Suprapubic skin (tissue), 4 donors: ENCODE results near the gene TTC27. TPM values are rescaled to one million over a fixed set of nuclear protein-coding genes. Genes with fewer than 3 reads are reported as not detected.

Experiments used
- DNase-seq, 2 donors: peaks; one replicate each; pipeline ENCODE4 v3.0.0-alpha.2; 2019; ENCODE audit warnings: low spot score in 2 of 2
- H3K27ac ChIP-seq: fragments of 200-600 bp; sonication (generic); one replicate; pipeline ENCODE4 v1.5.1; 2019
- H3K27me3 ChIP-seq: fragments of 200-600 bp; sonication (generic); one replicate; pipeline ENCODE4 v1.5.1; 2019
- H3K36me3 ChIP-seq: fragments of 200-600 bp; sonication (generic); one replicate; pipeline ENCODE4 v1.5.1; 2019
- H3K4me1 ChIP-seq: fragments of 200-600 bp; sonication (generic); one replicate; pipeline ENCODE4 v1.5.1; 2019
- H3K4me3 ChIP-seq: fragments of 200-600 bp; sonication (generic); one replicate; pipeline ENCODE4 v1.5.1; 2019; ENCODE audit warnings: mild to moderate bottlenecking
- H3K9me3 ChIP-seq: fragments of 200-600 bp; sonication (generic); one replicate; pipeline ENCODE4 v1.5.1; 2019
- EP300 ChIP-seq: sonication (generic); formaldehyde crosslinking; IDR thresholded peaks from one replicate; pipeline ENCODE4 v1.6.1; 2017; ENCODE audit warnings: antibody characterized with exemption
- POLR2A ChIP-seq, 2 donors: fragments of 450-650 bp; IDR thresholded peaks; one replicate each; pipeline ENCODE4 v1.6.1; 2017; ENCODE audit warnings: antibody characterized with exemption in 2 of 2, mild to moderate bottlenecking in 2 of 2, moderate library complexity in 2 of 2
- POLR2AphosphoS5 ChIP-seq, 3 donors: sonication (generic); formaldehyde crosslinking; IDR thresholded peaks; one replicate each; pipeline ENCODE4 v1.6.1; 2017; ENCODE audit warnings: antibody characterized with exemption in 3 of 3
- WGBS: methylation state at CpG from one replicate; pipeline ENCODE4 v1.1.5; 2018; 5-methylcytosine and 5-hydroxymethylcytosine counted together
- total RNA-seq, 4 donors: library from RNA; depleted of rRNA; stranded (reverse); fragments of >200 nt; gene quantifications; one replicate each; pipeline ENCODE4 v1.1.0, GENCODE V29; 2016
- TF ChIP-seq, protein P1 (sequence below), 2 donors: fragments of 200-600 bp in 1 of 2; fragments of 450-650 bp in 1 of 2; sonication (generic) in 1 of 2; IDR thresholded peaks; one replicate each; pipeline ENCODE4 v1.5.1; 2016 to 2019; ENCODE audit warnings: antibody characterized with exemption in 2 of 2, mild to moderate bottlenecking in 1 of 2, moderate library complexity in 1 of 2

The TTC27 gene
- total RNA-seq, 4 donors from 2014 or later = 14.0 to 32.7 (median 19.1) TPM

DNA sequence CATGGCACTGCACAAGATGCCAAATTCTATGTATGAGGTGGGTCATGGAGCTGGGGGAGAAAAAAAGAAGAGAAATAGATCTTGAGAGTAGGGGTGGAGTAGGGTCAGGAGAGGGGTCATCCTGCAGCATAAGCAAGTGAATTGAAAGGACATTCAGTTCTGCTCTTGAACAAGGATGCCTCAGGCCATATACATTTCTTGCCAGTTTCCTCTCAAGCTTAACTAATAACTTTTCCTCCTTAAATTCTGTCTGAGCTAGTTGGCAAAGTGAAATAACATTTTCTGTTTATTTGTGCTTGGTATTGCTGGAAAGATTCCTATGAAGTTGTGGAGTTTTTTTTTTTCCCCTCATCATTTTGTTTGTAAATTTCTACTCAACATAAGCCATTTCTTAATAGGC lies 219.9 kb downstream of the TTC27 start:
- Histone ChIP-seq H3K27me3 (no peaks in the 10 kb centered on the region), H3K4me1 (peaks cover 2% of the 10 kb centered on the region), H3K27ac (no peak overlapping the region), H3K9me3 (no peaks in the 10 kb centered on the region), H3K36me3 (no peaks in the 10 kb centered on the region), H3K4me3 (no peak overlapping the region)
- TF ChIP-seq EP300 = no peak
- TF ChIP-seq, protein P1, sequence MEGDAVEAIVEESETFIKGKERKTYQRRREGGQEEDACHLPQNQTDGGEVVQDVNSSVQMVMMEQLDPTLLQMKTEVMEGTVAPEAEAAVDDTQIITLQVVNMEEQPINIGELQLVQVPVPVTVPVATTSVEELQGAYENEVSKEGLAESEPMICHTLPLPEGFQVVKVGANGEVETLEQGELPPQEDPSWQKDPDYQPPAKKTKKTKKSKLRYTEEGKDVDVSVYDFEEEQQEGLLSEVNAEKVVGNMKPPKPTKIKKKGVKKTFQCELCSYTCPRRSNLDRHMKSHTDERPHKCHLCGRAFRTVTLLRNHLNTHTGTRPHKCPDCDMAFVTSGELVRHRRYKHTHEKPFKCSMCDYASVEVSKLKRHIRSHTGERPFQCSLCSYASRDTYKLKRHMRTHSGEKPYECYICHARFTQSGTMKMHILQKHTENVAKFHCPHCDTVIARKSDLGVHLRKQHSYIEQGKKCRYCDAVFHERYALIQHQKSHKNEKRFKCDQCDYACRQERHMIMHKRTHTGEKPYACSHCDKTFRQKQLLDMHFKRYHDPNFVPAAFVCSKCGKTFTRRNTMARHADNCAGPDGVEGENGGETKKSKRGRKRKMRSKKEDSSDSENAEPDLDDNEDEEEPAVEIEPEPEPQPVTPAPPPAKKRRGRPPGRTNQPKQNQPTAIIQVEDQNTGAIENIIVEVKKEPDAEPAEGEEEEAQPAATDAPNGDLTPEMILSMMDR (IDR thresholded peaks at IDR 0.05) = no peak
- TF ChIP-seq POLR2A (IDR thresholded peaks at IDR 0.05) = no peak
- TF ChIP-seq POLR2AphosphoS5 (IDR thresholded peaks at IDR 0.05) = no peak
- no peak for DNase-seq

GRCh38 chr2:32849456-32850194 lies 221.8 kb downstream of the TTC27 start:
- TF ChIP-seq EP300 (no peak), POLR2AphosphoS5 (IDR thresholded peaks at IDR 0.05) (no peak)
- TF ChIP-seq, protein P1 (IDR thresholded peaks at IDR 0.05) = no peak
- 91% methylated on average over 5 of the region's 5 CpGs for WGBS
- DNase-seq = no peak
- no peaks in the 10 kb centered on the region for H3K36me3 ChIP-seq
- H3K27ac ChIP-seq = no peak overlapping the region
- H3K4me1 ChIP-seq = peaks cover 2% of the 10 kb centered on the region
- H3K9me3 ChIP-seq = no peaks in the 10 kb centered on the region
- no peak overlapping the region for H3K4me3 ChIP-seq
- no peaks in the 10 kb centered on the region for H3K27me3 ChIP-seq

GRCh38 chr2:32851777-32852439 lies 224.1 kb downstream of the TTC27 start:
- TF ChIP-seq, protein P1 (IDR thresholded peaks at IDR 0.05) = no peak
- TF ChIP-seq EP300 (no peak), POLR2AphosphoS5 (IDR thresholded peaks at IDR 0.05) (no peak), POLR2A (IDR thresholded peaks at IDR 0.05) (no peak)
- Histone ChIP-seq H3K27me3 (no peaks in the 10 kb centered on the region), H3K4me3 (no peak overlapping the region), H3K4me1 (peaks cover 2% of the 10 kb centered on the region), H3K27ac (no peak overlapping the region), H3K9me3 (no peaks in the 10 kb centered on the region), H3K36me3 (no peaks in the 10 kb centered on the region)
- no peak for DNase-seq
- 52% methylated on average over 4 of the region's 4 CpGs for WGBS

GRCh38 chr2:32852856-32853255 lies 225.0 kb downstream of the TTC27 start:
- no peaks in the 10 kb centered on the region for H3K9me3 ChIP-seq
- WGBS = 82% methylated on average over 5 of the region's 5 CpGs
- H3K27ac ChIP-seq = no peak overlapping the region
- H3K36me3 ChIP-seq = no peaks in the 10 kb centered on the region
- no peak for TF ChIP-seq EP300
- no peak for TF ChIP-seq POLR2AphosphoS5 (IDR thresholded peaks at IDR 0.05)
- TF ChIP-seq, protein P1 (IDR thresholded peaks at IDR 0.05) = no peak
- TF ChIP-seq POLR2A (IDR thresholded peaks at IDR 0.05) = no peak
- no peak for DNase-seq
- H3K27me3 ChIP-seq = no peaks in the 10 kb centered on the region
- H3K4me1 ChIP-seq = peaks cover 2% of the 10 kb centered on the region
- H3K4me3 ChIP-seq = no peak overlapping the region

- TF ChIP-seq POLR2A (IDR thresholded peaks at IDR 0.05) = no peak
- TF ChIP-seq, protein P1 (IDR thresholded peaks at IDR 0.05) = no peak
- TF ChIP-seq POLR2AphosphoS5 (IDR thresholded peaks at IDR 0.05) = no peak
- TF ChIP-seq EP300 = no peak
- no peak for DNase-seq
- 46% methylated on average over 3 of the region's 3 CpGs for WGBS
- H3K9me3 ChIP-seq = no peaks in the 10 kb centered on the region
- no peaks in the 10 kb centered on the region for H3K27me3 ChIP-seq
- H3K27ac ChIP-seq = no peak overlapping the region
- no peaks in the 10 kb centered on the region for H3K4me1 ChIP-seq
- no peaks in the 10 kb centered on the region for H3K36me3 ChIP-seq
- H3K4me3 ChIP-seq = no peak overlapping the region
Observed at GRCh38 chr2:32856891-32857290, 229.0 kb downstream of the TTC27 start.
